GM18909 (cell line): ENCODE results near the gene PCDHB2.
"Not testable (repeated sequence)": the region's sequence is repeated elsewhere in the genome, so short reads cannot be mapped to it uniquely, and the experiment has no call there.

Experiments used
- ATAC-seq: cut with Tn5 transposase; IDR thresholded peaks from one replicate; pipeline ENCODE4 v1.9.1; 2021; ENCODE audit warnings: mild to moderate bottlenecking; ENCODE audit not compliant: unreplicated experiment, poor library complexity

The PCDHB2 gene

GRCh38 chr5:141135030-141135717 is 40.8 kb downstream of the PCDHB2 start, which contains the start of gene PCDHB5:
PCDHB5 (plus strand) TSS chr5:141135206; CDS start chr5:141135435, 229 bp downstream.
- no peak for ATAC-seq

- no peak for ATAC-seq
Observed at GRCh38 chr5:141135718-141136266, 41.4 kb downstream of the PCDHB2 start.

- not testable (repeated sequence) for ATAC-seq
Observed at GRCh38 chr5:141137346-141137745, 42.9 kb downstream of the PCDHB2 start.
